ENCODE results near the gene DHRS1. TPM values are rescaled to one million over a fixed set of nuclear protein-coding genes. Genes with fewer than 3 reads are reported as not detected.

The DHRS1 gene
- total and polyA plus RNA-seq, 2 of the 4 experiments (the other 2 are of a cell fraction): 15.8 to 38.6 TPM

GRCh38 chr14:24251880-24252288 is 47.7 kb downstream of the DHRS1 start:
- DNase-seq (peak; percentile 67), ATAC-seq (ENCODE audit: low read depth) (peak; percentile 84)
- Histone ChIP-seq H4K20me1 (ENCODE audit: insufficient read depth, low read length) (no peaks in the 10 kb centered on the region), H3K9me1 (ENCODE audit: insufficient read depth, low read length) (peaks cover 25% of the 10 kb centered on the region), H3K4me2 (ENCODE audit: low read depth, low read length) (peak overlapping the region; percentile 7; the same call in 1 of the 2 replicates), H2BK20ac (ENCODE audit: low read depth, low read length) (peak overlapping the region; percentile 81), H3K56ac (ENCODE audit: extremely low read depth, insufficient read depth, low read length) (no peak overlapping the region), H3K4me3 (ENCODE audit: insufficient read depth, low read depth, low read length) (no peak overlapping the region), H2AFZ (replicated peaks; ENCODE audit: low read length, poor library complexity) (peak overlapping the region; percentile 70), H2AK9ac (replicated peaks; ENCODE audit: low read depth, low read length, poor library complexity) (peak overlapping the region; percentile 91), H3K79me1 (ENCODE audit: low read depth in 1 of 2, low read length in 2 of 2) (no peaks in the 10 kb centered on the region), H3K9ac (ENCODE audit: low read depth, low read length) (no peak overlapping the region), H3K9me3 (ENCODE audit: control insufficient read depth, insufficient read depth, low read length) (no peaks in the 10 kb centered on the region), H4K8ac (ENCODE audit: low read depth in 2 of 2, low read length in 2 of 2) (peak overlapping the region; percentile 62 to 82; a peak in 3 of 4 replicates), H3K27ac (ENCODE audit: insufficient read depth, low read length) (peak overlapping the region; percentile 11), H2BK120ac (ENCODE audit: low read depth, low read length) (peak overlapping the region; percentile 80), H2BK15ac (ENCODE audit: low read depth, low read length) (peak overlapping the region; percentile 72; the same call in 2 of the 3 replicates), H3K4ac (ENCODE audit: low read depth, low read length) (peak overlapping the region; percentile 82), H3K4me1 (ENCODE audit: control insufficient read depth, insufficient read depth, low read length) (peaks cover 13% of the 10 kb centered on the region), H3K14ac (replicated peaks; ENCODE audit: low read depth, low read length) (peak overlapping the region; percentile 61), H3K27me3 (ENCODE audit: control insufficient read depth, insufficient read depth, low read length) (no peaks in the 10 kb centered on the region), H4K91ac (ENCODE audit: insufficient read depth, low read depth, low read length) (peak overlapping the region; percentile 85; the same call in 1 of the 2 replicates), H2BK5ac (ENCODE audit: low read depth, low read length, poor library complexity, severe bottlenecking) (peak overlapping the region; percentile 78), H2AK5ac (ENCODE audit: low read depth, low read length) (peak overlapping the region; percentile 83), H4K5ac (ENCODE audit: low read depth, low read length) (peak overlapping the region; percentile 53; the same call in 1 of the 2 replicates), H3K23ac (ENCODE audit: low read depth, low read length) (peak overlapping the region; percentile 45; the same call in 1 of the 2 replicates), H3K18ac (ENCODE audit: low read depth, low read length) (peak overlapping the region; percentile 50; the same call in 1 of the 2 replicates), H3K36me3 (ENCODE audit: control insufficient read depth, insufficient read depth, low read length) (peaks cover 2% of the 10 kb centered on the region; the same call in 1 of the 2 replicates)
- 86% methylated on average over 1 of the region's 1 CpG; no CpG with 5 or more reads in 1 of the 2 experiments for WGBS, 2 experiments (ENCODE audit: extremely low coverage in 2 of 2, insufficient read length in 1 of 2)
- TF ChIP-seq USF2 (IDR thresholded peaks at IDR 0.05; ENCODE audit: low read depth, low read length) (no peak), CTCF (conservative IDR thresholded peaks at IDR 0.05; ENCODE audit: low read depth, low read length) (0 out of 2 replicates have a peak, but pooled peaks have one; percentile 15)
- dilution Hi-C loops (cut with HindIII; ENCODE audit: low sequenced_read_pairs, unreplicated experiment): no loop called here
- ChIA-PET POLR2A (ENCODE audit: unreplicated experiment) (interaction anchor here (2.5 kb wide), 1 partner anchor 9 kb away, joined by 7 read pairs; the partner anchor contains the start of gene TINF2), CTCF (interaction anchor here (0.6 to 2.5 kb wide), 4 partner anchors 9 to 822 kb away, joined by 3 to 10 read pairs (median 4); partner anchors contain the start of genes RABGGTA and TINF2)
- no TSS peak for BruUV-seq (replicated peaks)
- in situ Hi-C loops (cut with MboI; ENCODE audit: low sequenced_read_pairs): no loop called here
- intact Hi-C loops (cut with micrococcal nuclease): no loop called here
